Measurements from ENCODE around the gene R3HDML. TPM values are rescaled to one million over a fixed set of nuclear protein-coding genes. Genes with fewer than 3 reads are reported as not detected.
"Not testable (repeated sequence)": the region's sequence is repeated elsewhere in the genome, so short reads cannot be mapped to it uniquely, and the experiment has no call there.

R3HDML gene, protein sequence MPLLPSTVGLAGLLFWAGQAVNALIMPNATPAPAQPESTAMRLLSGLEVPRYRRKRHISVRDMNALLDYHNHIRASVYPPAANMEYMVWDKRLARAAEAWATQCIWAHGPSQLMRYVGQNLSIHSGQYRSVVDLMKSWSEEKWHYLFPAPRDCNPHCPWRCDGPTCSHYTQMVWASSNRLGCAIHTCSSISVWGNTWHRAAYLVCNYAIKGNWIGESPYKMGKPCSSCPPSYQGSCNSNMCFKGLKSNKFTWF
- total RNA-seq, result not detected

DNA sequence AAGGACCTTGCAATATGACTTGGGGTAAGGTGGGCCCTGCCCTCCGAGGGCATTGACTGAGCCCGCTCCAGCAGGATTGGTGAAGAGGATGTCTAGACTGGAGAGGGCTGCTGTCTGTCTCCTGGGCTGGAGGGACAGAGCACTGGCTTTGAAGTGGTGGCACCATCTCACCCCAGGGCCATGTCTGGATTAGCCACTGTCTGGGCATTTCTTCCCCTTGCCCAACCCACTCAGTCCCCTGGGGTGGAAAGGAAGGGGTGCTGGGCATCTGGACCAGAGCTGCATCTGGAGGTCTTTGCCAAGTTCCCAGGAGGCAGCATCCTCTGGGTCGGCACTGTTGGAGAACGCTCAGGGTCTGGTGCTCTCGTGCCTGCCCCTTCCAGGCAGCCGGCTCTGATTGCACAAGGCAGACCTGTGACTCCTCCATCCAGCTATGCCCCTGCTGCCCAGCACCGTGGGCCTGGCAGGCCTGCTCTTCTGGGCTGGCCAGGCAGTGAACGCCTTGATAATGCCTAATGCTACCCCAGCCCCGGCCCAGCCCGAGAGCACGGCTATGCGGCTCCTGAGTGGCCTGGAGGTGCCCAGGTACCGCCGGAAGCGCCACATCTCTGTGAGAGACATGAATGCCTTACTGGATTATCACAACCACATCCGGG is at the start of gene R3HDML:
TSS of gene R3HDML (plus strand) at position 319 of the 656 bp plus-strand sequence. CDS start at position 434, 115 bp downstream.
- no peaks in the 10 kb centered on the region for H3K9me3 Mint-ChIP-seq
- no peak within 1 kb of the TSS for H3K27ac Mint-ChIP-seq
- ATAC-seq, result no peak

DNA sequence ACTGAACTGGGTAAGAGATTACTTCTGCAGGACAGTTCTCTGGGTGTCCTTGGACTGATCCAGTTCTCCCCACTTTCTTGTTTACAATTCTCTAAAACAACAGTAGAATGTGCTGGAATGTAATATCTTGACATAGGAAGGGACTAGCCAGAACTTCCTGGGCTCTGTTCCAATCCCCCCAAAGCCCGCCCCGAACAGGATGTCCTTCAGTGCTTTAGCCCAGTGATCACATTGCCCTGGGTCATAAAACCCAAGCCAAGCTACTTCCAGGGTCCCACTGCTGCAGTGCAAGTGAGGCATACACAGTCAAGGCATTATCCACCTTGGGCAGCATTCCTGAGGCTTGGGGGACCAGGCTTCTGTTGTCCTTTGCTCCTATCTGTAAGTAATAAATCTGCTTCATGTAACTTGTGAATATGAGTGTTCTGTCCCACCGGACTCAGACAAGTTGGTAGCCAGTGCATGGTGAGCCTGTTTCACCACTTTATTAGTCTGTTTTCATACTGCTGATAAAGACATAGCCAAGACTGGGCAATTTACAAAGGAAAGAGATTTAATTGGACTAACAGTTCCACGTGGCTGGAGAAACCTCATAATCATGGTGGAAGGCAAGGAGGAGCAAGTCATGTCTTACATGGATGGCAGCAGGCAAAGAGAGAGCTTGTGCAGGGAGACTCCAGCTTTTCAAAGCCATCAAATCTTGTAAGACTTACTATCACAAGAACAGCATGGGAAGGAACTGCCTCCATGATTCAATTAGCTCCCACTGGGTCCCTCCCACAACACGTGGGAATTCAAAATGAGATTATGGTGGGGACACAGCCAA is 49.4 kb upstream of the R3HDML start:
- H3K27ac Mint-ChIP-seq, result no peak overlapping the region
- H3K36me3 Mint-ChIP-seq, result peaks cover 0 to 5% of the 10 kb centered on the region in 2 donors
- H3K9me3 Mint-ChIP-seq, result peaks cover 0 to 4% of the 10 kb centered on the region in 2 donors
- DNase-seq (ENCODE audit: low spot score in 2 of 2) (no peak), ATAC-seq (no peak)

More for the DNA sequence above, at the start of gene R3HDML:
- no peak for DNase-seq (ENCODE audit: low spot score in 2 of 2)
- no peaks in the 10 kb centered on the region for H3K36me3 Mint-ChIP-seq

DNA sequence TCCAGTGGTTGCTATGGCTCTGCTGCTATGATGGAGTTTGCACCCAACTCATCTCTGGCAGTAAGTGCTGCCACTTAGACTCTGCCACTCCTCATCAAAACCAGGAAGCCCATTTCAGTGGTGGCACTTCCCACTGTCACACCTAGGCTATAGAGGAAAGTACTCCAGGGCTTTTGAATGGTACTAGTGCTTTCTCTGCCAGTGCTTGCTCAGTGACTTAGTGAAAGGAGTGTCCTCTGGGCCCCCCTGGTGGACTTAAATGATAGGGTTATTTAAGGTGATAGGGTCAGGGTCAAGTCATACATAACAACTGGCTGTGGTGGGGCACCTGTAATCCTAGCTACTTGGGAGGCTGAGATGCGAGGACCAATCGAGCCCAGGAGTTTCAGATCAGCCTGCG is 48.6 kb upstream of the R3HDML start:
- H3K9me3 Mint-ChIP-seq, result peaks cover 0 to 4% of the 10 kb centered on the region in 2 donors
- peaks cover 0 to 5% of the 10 kb centered on the region in 2 donors for H3K36me3 Mint-ChIP-seq
- no peak for ATAC-seq
- DNase-seq (ENCODE audit: low spot score in 2 of 2), result no peak
- no peak overlapping the region for H3K27ac Mint-ChIP-seq

DNA sequence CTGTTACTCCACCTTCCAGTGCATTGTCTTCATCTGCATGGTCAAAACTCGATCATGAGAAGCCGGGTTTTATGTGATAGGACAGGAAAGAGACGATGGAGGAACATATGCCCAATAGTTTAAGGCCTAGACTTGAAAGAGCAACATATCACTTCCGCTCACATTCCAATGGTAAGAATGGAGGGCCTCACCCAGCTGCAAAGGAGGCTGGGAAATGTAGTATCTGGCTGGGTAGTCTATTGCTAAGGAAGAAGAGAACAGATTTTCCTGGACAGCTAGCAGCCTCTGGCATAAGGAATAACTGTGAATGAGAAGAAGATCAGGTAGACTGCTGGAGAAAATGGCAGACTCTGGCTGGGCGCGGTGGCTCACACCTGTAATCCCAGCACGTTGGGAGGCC is 45.1 kb upstream of the R3HDML start:
- Mint-ChIP-seq H3K9me3 (peaks cover 0 to 4% of the 10 kb centered on the region in 2 donors), H3K27ac (no peak overlapping the region)
- DNase-seq (ENCODE audit: low spot score in 2 of 2), result no peak

DNA sequence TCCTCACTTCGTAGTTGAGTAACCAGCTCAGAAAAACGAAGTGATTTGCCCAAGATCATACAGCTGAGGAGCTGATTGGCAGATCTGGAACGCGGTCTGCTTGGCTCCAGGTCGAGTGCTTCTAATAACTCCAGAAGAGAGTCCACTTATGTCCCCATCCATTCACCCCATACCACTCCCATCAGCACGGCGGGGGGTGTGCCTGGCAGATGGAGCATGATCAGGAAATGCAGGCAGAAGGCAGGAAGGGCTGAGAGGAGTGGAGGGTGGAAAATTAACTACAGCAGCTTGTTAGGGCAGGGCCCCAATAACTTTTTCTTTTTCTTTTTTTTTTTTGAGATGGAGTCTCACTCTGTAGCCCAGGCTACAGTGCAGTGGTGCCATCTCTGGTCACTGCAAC is 40.8 kb upstream of the R3HDML start:
- DNase-seq (ENCODE audit: low spot score in 2 of 2), result no peak
- Mint-ChIP-seq H3K27ac (peak overlapping the region in 1 of 2 donors; percentile 47), H3K36me3 (no peaks in the 10 kb centered on the region), H3K9me3 (no peaks in the 10 kb centered on the region)
- ATAC-seq, result no peak

More for the DNA sequence above, 45.1 kb upstream of the R3HDML start:
- ATAC-seq, result no peak
- peaks cover 0 to 5% of the 10 kb centered on the region in 2 donors for H3K36me3 Mint-ChIP-seq

DNA sequence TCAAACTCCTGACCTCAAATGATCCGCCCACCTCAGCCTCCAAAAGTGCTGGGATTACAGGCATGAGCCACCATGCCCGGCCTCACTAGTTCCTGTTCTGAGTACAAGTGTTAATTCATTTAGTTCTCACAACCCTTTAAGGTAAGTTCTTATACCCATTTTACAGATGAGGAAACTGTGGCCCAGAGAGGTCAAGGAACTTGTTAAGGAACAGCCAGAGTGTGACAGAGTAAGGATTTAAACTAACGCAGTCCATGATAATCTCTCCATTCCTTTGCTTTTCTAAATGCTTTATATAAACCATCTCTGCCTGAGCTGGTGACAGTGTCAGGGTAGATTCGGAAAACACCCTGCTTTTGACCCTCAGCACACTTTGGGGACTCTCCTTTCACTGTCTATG is 39.1 kb upstream of the R3HDML start:
- DNase-seq (ENCODE audit: low spot score in 2 of 2) (no peak), ATAC-seq (no peak)
- no peaks in the 10 kb centered on the region for H3K9me3 Mint-ChIP-seq
- no peak overlapping the region for H3K27ac Mint-ChIP-seq
- H3K36me3 Mint-ChIP-seq, result no peaks in the 10 kb centered on the region

DNA sequence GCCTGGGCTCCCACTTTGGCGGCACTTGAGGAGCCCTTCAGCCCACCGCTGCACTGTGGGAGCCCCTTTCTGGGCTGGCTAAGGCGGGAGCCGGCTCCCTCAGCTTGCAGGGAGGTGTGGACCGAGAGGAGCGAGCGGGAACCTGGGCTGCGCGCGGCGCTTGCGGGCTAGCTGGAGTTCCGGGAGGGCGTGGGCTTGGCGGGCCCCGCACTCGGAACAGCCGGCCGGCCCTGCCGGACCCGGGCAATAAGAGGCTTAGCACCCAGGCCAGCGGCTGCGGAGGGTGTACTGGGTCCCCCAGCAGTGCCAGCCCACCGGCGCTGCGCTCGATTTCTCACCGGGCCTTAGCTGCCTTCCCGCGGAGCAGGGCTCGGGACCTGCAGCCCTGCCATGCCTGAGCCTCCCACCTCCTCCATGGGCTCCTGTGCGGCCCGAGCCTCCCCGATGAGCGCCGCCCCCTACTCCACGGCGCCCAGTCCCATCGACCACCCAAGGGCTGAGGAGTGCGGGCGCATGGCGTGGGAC is 37.8 kb upstream of the R3HDML start:
- DNase-seq (ENCODE audit: low spot score in 2 of 2); H3K36me3 Mint-ChIP-seq; H3K27ac Mint-ChIP-seq; H3K9me3 Mint-ChIP-seq; ATAC-seq: not testable (repeated sequence)

DNA sequence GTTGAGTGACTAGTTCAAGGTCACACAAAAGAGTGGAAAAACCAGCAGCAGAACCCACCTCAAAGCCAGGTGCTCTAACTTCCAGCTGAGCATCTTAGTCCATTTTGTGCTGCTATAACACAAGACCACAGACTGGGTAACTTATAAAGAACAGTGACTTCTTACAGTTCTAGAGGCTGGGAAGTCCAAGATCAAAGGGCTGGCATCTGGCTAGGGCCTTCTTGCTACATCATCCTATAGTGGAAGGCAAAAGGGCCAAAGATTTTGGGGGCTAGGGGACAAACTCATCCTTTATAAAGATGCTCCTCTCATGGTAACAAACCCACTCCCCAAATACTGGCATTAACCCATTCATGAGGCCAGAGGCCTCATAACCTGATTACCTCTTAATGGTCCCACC is 35.6 kb upstream of the R3HDML start:
- no peaks in the 10 kb centered on the region for H3K9me3 Mint-ChIP-seq
- ATAC-seq (no peak), DNase-seq (ENCODE audit: low spot score in 2 of 2) (no peak)
- no peak overlapping the region for H3K27ac Mint-ChIP-seq
- H3K36me3 Mint-ChIP-seq, result no peaks in the 10 kb centered on the region

DNA sequence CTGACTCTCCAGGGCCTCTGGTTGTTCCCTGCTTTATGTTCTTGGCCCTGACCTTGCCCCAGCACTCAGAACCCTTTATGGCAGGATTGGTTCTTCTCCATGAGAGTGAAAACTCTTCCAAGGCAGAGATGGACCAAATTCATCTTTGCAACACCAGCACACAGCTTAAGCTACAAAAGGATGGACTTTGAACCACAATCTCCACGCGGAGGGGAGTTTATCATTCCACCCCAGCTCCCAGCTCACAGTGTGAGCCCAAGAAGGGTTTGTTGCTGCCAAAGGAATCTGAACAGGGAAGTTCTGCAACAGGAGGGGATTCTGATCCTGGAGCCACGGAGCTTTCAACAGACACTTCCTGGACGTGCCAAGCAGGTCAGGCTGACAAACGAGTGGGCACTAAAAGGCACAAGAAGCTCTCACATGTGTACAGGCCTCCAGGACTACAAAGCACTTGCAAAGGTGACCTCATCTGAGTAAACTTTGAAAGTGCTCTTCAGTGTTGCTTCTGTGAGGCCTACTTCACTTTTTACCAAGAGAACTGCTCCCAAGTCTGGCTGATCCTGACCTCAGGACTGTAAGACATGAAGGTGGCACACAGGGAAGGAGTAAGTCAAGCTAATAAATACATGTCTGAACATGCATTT is 34.7 kb upstream of the R3HDML start:
- no peak overlapping the region for H3K27ac Mint-ChIP-seq
- H3K36me3 Mint-ChIP-seq, result peaks cover 0 to 4% of the 10 kb centered on the region in 2 donors
- H3K9me3 Mint-ChIP-seq, result no peaks in the 10 kb centered on the region
- ATAC-seq (no peak), DNase-seq (ENCODE audit: low spot score in 2 of 2) (no peak)

DNA sequence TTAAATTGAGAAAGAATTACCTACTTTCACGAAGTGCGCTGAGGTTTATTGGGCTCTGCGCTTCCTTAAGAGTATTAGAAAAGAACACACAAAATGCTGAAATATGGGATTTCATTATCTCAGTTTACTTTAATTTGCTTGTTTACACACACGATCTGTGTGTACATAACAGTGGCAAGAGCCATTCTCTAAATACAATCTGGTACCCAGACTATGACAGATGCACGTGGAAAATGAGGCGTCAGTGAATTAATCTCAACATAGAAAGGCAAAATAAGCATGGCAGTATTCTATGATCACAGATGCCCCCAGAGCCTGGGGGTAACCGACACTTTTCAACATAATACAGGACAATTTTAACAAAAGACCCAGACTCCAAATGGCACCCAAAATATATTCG is 34.1 kb upstream of the R3HDML start:
- H3K27ac Mint-ChIP-seq, result no peak overlapping the region
- peaks cover 0 to 4% of the 10 kb centered on the region in 2 donors for H3K36me3 Mint-ChIP-seq
- DNase-seq (ENCODE audit: low spot score in 2 of 2) (no peak), ATAC-seq (no peak)
- no peaks in the 10 kb centered on the region for H3K9me3 Mint-ChIP-seq

DNA sequence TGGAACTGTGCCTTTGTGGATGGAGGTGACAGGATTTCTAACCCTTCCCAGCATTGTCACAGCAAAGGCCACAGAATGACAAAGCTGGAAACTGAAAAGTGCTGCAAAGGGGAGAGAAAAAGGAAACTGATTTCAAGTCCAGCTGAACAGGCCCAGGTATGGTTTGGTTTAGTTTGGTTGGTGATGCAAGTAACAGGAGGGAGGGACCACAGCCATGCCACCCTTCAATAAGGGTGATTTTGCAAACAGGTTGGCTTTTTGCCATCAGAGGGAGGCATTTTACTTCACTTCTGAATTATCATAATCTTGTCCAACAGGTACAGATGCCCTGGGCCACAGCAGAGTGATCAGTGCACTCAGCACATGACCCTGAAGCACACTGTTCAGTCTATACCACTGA is 32.5 kb upstream of the R3HDML start:
- H3K9me3 Mint-ChIP-seq, result no peaks in the 10 kb centered on the region
- no peak for ATAC-seq
- H3K36me3 Mint-ChIP-seq, result peaks cover 0 to 4% of the 10 kb centered on the region in 2 donors
- no peak overlapping the region for H3K27ac Mint-ChIP-seq
- no peak for DNase-seq (ENCODE audit: low spot score in 2 of 2)

DNA sequence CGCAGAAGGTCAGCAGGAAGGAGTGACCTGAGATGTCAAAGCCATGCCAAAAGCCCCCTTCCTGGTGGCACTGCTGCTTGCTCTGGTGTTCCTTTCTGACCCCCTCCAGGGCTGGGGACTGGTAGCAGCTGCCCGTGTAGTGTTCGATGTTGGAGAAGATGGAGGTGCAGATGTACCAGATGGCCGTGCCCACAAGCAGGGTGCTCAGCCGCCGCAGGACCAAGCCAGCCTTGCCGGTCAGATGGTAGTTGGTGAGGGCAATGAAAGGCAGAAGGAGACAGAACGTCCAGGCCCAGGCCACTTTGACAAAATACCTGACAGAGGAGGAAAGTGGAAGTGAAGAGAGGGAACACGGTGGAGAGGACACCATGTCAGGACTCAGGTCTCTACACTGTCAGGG is 29.9 kb upstream of the R3HDML start:
- no peak for ATAC-seq
- Mint-ChIP-seq H3K36me3 (peaks cover 0 to 12% of the 10 kb centered on the region in 2 donors), H3K27ac (no peak overlapping the region), H3K9me3 (no peaks in the 10 kb centered on the region)
- DNase-seq (ENCODE audit: low spot score in 2 of 2), result no peak

DNA sequence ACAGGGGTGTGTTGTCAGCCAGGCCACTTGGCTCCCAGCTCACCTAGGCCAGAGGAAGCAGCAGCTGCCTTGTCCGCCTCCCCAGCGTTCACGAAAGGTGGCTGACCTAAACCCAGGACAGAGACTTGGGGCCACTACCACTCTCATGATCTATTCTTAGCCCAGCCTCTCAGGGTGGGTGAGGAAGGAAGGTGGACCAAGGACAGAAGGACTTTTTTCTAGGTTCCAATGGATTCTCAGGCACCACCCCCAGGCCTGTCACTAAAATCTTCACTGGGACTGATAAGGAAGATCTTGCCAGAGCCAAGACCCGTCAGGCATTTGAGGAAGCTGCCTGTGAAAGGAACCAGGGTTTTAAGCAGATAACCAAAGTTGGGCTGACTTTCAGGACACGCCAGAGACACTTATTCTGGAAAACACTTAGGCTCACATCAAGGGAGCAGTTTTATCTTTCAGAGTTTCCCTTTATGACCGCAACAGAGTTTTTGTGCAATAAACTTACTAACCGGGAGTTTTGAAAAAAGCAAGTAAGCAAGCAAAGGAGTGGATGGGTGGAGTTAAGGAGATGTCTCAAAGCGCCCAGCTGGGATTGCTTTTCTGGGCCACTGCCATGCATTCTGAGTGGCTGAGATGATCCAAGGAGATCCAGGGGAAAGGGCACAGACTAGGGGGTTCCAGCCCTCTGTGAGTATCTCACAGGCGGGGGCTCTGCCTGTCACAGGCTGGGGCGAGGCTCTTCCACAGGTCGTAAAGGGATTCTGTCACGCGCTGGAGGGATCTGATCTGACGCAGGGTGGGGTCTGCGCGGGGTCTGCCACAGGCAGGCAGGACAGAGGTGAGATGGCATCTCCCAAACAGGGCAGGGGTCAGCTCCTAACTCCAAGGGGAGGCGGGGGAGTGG is 26.8 kb upstream of the R3HDML start:
- H3K36me3 Mint-ChIP-seq, result peaks cover 0 to 12% of the 10 kb centered on the region in 2 donors
- no peak for ATAC-seq
- no peaks in the 10 kb centered on the region for H3K9me3 Mint-ChIP-seq
- DNase-seq (ENCODE audit: low spot score in 2 of 2), result no peak
- peak overlapping the region; percentile 92 to 96 for H3K27ac Mint-ChIP-seq

DNA sequence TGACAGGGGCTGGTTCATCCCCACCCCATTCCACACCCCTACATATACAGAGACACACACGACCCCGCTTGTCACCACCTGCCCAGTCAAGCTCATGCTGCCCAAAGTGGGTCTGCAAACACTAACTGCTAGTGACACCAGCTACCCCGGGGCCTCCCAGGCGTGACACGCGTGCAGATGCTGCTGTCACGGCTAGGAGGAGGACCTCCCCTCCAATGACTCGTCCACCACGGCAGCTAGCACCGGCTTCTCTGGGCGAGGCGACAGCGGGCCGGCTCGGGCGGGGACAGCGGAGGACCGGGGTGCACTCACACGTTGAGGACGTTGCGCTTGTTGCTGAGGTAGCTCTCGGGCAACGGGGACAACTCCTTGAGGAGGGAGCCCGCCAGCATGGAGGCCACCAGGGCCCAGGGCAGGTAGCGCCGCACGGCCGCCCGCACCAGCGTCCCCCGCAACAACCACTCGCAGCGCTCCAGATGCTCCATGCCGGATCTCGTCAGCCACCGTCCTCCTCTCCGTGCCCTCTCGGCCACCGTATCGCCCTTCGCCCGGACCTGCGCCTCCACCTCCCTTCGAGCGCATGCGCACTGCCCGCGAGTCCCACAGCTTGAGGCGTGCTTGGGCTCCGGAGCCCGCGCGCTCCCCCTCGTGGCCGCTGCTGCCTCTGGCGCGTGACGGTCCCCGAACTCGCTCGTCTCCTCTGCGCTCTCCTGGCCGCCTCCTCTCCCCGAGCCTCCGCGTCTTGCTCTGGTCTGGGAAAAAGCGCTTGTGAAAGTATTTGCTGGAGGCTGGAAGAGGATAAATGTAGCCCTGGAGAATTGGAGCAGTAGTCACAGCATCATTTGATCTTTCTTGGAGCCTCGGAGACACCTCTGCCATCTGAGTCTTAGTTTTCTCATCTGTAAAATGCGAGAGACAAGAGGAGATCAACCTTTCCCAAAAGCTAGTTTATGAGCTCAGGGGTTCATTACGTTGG is 25.9 kb upstream of the R3HDML start, which contains the start of gene FITM2:
TSS of gene FITM2 (minus strand) at position 539 of the 976 bp plus-strand sequence. CDS start at position 485, 54 bp downstream.
- Mint-ChIP-seq H3K36me3 (peaks cover 0 to 12% of the 10 kb centered on the region in 2 donors), H3K27ac (peak within 1 kb of the TSS; percentile 92 to 96), H3K9me3 (no peaks in the 10 kb centered on the region)
- DNase-seq (ENCODE audit: low spot score in 2 of 2), result peak; percentile 97 to 99
- peak; percentile 91 to 94 for ATAC-seq

DNA sequence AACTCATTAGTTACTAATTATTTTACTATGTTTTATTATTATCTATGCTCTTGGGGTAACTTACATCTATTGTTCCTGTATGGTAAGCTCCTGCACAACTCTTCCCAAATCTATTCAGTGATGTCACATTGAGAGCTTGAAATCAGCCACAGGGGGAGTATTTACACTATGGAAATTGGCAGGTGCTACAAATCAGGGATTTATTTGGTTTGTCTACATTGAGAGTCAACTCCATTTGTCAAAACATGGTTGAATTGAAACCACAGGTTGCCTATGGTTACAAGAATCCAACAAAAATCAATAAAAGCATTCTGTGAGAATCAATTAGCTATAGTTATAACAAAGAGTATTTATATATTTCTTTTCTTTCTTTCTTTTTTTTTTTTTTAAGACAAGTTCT is 22.0 kb upstream of the R3HDML start:
- H3K36me3 Mint-ChIP-seq, result peaks cover 0 to 8% of the 10 kb centered on the region in 2 donors
- H3K27ac Mint-ChIP-seq, result no peak overlapping the region
- DNase-seq (ENCODE audit: low spot score in 2 of 2) (no peak), ATAC-seq (no peak)
- no peaks in the 10 kb centered on the region for H3K9me3 Mint-ChIP-seq

Measured in activated naive CD4-positive, alpha-beta T cell treated with anti-CD3 and anti-CD28 coated beads, Interleukin-2, amount 50 U/mL, for 72 hours (primary cell).